HG02763 (cell line): ENCODE data around the gene PPP6R2.
"Not testable (repeated sequence)": the region's sequence is repeated elsewhere in the genome, so short reads cannot be mapped to it uniquely, and the experiment has no call there.

ENCODE experiments used
- ATAC-seq: cut with Tn5 transposase; IDR thresholded peaks from one replicate; pipeline ENCODE4 v1.9.1; 2021; ENCODE audit warnings: mild to moderate bottlenecking, moderate library complexity; ENCODE audit not compliant: unreplicated experiment

PPP6R2 gene

GRCh38 chr22:50317674-50318073, 25.5 kb upstream of the PPP6R2 start:
- no peak for ATAC-seq

GRCh38 chr22:50318356-50318697, 24.8 kb upstream of the PPP6R2 start:
- ATAC-seq, result no peak

DNA sequence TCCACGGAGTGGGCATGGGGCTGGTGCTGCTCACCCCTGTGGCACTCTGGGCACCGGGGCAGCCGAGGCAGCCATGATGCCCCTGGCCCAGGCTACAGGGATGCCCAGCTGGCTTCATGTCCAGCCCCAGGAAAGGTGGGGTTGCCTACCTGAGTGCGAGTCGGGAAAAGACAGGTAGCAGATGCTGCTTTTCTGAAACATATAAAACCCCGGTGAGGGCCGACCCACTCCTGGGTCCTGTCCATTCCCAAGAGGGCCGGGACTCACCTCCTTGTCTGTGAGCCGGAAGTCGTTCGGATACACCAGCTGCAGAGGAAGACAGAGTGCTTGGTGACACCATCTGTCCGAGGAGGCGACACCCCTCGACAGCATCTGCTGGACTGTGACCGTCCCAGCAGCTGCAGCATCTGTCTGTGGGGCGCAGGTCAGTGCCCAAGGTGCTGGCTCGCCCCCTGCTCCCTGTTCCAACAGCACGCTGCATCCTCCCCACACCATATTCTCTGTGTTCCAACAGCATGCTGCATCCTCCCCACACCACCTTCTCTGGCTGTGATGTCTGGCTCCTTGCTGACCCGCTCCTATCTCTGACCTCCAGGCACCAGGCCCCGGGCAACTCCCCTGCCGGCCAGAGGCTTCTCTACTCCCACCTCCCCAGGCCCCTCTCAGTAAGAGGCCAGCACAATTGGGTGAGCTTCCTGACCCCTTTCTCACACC, 24.3 kb upstream of the PPP6R2 start:
- ATAC-seq, result no peak

GRCh38 chr22:50319503-50319951, 23.6 kb upstream of the PPP6R2 start:
- no peak for ATAC-seq

GRCh38 chr22:50320116-50320515, 23.0 kb upstream of the PPP6R2 start:
- no peak for ATAC-seq

DNA sequence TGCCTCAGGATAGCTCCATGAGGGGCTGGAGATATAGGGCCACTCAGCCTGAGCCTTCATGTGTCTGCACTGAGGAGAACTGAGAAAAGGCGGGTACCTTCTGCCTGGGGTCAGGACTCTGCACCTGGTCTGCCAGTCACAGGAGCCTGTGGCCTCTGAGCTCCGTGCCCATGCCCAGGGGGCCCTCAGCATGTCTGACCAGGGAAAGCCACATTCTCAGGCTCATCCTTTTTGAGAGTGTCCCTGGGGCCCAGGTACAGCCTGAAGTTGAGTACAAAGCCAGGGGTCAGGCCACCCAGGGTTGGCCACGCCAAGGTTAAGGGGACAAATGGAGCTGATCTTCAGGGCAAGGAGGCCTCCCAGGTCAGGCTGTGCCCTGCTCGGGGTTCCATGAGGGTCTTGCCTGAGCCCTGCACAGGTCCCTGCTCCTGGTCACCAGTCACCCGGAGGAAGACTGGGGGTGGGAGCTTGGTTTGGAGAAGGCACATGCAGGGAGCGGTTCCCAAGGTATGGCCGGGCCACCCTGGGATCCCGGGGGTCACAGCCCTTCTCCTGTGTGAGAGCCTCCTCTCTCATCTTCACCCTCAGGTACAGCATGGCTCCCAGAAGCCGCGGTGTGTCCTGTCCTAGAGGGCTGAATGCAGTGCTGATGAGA, 22.3 kb upstream of the PPP6R2 start:
- no peak for ATAC-seq

- not testable (repeated sequence) for ATAC-seq
Measured at GRCh38 chr22:50322382-50323104, 20.6 kb upstream of the PPP6R2 start.

DNA sequence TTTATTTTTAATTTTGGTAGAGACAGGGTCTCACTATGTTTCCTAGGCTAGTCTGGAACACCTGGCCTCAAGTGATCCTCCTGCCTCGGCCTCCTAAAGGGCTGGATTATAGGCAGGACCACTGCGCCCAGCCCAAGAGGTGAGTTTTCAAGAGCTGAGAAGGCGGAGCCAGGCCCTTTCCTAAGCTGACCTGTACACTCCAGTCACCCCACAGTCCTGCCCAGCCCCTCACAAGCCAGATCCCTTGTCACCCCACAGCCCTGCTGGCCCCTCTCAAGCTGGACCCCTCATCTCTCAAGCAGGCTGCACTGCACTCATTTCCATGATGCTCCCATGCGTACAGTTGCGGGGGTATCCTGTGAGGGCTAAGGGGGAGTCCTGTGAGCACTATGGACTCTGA, 19.2 kb upstream of the PPP6R2 start:
- no peak for ATAC-seq

DNA sequence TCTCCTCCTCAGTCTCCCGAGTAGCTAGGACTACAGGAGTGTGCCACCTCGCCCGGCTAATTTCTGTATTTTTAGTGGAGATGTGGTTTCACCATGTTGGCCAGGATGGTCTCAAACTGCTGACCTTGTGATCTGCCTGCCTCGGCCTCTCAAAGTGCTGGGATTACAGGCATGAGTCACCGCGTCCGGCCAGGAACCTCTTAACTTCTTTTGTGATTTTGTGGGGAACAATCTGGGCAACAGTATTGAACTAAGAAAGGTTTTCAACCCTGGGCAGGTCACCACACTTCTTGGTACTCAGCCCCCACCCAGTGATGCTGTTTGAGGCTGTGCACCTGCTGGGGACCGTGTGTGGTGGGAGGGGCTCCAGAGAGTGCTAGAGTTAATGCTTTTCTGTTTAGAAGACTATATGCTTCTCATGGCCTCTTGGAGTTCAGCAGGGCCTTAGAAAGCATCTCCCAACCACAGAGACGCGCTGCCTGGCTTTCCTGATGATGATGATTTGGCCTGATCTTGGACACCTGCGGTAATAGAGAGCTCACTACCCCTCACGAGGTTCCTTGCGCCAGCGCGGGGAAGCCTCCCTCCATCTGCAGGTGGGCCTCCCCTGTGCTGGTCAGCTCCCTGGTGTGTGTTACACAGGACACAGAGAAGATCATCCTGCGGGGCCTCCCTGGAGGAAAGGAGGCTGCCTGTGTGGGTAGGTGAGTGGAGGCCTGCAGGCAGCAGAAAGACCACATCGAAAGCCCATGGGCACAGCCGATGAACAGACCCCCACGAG, 17.5 kb upstream of the PPP6R2 start:
- ATAC-seq, result no peak

GRCh38 chr22:50326225-50326955, 16.7 kb upstream of the PPP6R2 start:
- ATAC-seq, result no peak

DNA sequence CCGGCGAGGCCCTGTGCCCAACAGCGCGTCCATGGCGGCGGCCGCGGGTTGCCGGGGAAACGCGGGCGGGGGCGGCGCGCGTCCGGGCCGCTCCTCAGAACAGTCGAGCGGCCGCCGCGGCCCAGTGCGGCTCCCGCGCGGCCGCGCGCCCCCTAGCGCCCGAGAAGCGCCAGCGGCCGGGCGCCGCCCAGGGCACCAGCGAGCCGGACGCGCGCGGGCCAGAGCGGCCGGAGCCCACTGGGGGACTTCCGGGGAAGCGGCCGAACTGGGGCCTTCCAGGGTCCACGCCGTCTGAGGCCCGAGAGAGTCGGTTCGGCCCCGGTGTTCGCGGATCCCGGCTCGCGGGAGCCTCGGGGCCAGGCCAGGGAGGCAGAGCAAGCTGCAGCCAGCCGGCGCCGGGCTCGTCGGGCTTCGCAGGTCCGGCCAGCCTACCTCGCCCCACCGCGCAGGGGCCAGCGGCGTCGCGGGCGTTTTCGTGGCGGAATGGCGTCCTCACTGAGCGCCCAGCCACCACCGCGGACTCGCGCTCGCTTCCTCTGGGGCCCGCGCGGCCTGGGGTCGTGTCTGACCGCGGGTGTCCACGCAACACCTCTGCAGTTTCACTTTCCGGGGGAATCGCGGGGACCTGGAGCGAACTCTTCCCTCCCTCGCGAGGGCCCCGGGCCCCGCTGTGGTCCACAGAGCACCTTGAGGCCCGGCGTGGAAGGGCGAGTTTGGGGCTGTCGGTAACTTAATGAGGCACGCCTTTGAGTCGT, 16.0 kb upstream of the PPP6R2 start, which contains the start of gene DENND6B:
TSS of gene DENND6B (minus strand) at position 57 of the 755 bp plus-strand sequence. CDS start at position 33, 24 bp downstream.
- ATAC-seq, result peak; percentile 93

DNA sequence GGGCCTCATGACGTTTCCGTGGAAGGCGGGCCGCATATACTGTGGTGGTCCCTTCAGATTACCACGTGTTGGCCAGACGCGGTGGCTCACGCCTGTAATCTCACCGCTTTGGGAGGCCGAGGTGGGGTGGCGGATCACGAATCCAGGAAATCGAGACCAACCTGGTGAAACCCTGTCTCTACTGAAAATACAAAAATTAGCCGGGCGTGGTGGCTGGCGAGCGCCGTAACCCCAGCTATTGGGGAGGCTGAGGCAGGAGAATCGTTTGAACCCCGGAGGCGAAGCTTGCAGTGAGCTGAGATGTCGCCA, 15.5 kb upstream of the PPP6R2 start:
- ATAC-seq, result no peak

DNA sequence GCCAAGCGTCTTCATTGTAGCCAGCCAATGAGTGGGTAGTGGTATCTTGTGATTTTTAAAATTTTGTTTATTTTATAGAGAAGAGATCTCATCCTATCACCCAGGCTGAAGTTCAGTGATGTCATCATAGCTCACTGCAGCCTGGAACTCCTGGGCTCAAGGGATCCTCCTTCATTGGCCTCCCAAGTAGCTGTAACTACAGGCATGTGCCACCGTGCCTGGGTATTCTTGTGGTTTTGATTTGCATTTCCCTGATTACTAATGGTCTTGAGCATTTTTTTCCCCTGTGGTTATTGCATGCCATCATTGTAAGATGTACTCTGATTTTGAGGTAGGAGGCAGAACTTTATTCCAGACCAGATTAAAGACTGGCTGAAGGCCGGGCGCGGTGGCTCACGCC, 13.9 kb upstream of the PPP6R2 start:
- no peak for ATAC-seq

GRCh38 chr22:50334433-50334832, 8.7 kb upstream of the PPP6R2 start:
- not testable (repeated sequence) for ATAC-seq

- ATAC-seq, result no peak
Measured at GRCh38 chr22:50337262-50338041, 5.7 kb upstream of the PPP6R2 start.

GRCh38 chr22:50338042-50338573, 5.0 kb upstream of the PPP6R2 start:
- ATAC-seq, result no peak

DNA sequence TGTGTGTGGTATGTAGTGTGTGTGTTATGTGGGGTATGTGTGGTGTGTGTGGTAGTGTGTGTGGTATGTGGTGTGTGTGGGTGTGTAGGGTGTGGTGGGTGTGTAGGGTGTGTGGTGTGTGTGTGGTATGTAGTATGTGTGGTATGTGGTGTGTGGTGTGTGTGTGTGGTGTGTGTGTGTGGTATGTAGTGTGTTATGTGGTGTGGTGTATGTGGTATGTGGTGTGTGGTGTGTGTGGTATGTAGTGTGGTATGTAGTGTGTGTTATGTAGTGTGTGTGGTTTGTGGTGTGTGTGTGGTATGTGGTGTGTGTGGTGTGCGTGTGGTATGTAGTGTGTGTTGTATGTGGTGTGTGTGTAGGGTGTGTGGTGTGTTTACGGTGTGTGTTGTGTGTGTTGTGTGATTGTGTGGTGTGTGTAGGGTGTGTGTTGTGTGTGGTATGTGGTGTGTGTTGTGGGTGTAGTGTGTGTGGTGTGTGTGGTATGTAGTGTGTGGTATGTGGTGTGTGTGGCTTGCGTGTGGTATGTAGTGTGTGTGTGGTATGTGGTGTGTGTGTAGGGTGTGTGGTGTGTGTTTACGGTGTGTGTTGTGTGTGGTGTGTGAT, 4.2 kb upstream of the PPP6R2 start:
- ATAC-seq, result no peak
